Endothelial cell of umbilical vein (primary cell): Measurements from ENCODE around the gene DMAP1. TPM values are rescaled to one million over a fixed set of nuclear protein-coding genes. Genes with fewer than 3 reads are reported as not detected.

Source experiments
- BruUV-seq: library from RNA; stranded (reverse); fragments of 400-500 nt; replicated peaks from 2 replicates; lab custom pipeline; 2021; lab: Mats Ljungman, UMichigan
- CTCF ChIA-PET: fragments of 300-600, 350-600 bp; sonication (Branson Sonifier 250); formaldehyde crosslinking; loops from one replicate; lab custom pipeline; 2021; ENCODE audit warnings: antibody characterized with exemption, inconsistent platforms; lab: Charles Lee
- POLR2A ChIA-PET: fragments of 300-600, 350-600 bp; sonication (Branson Sonifier 250); formaldehyde crosslinking; loops from one replicate; lab custom pipeline; 2021; ENCODE audit warnings: antibody characterized with exemption, inconsistent platforms; lab: Charles Lee
- DNase-seq: peaks from one replicate; pipeline ENCODE4 v3.0.0-alpha.2; 2011; ENCODE audit warnings: low read depth, low spot score
- FAIRE-seq: peaks from 2 replicates; lab custom pipeline; 2011; peaks lifted over from hg19 to GRCh38; lab: Jason Lieb, UNC
- H2AFZ ChIP-seq: 2 replicates; pipeline ENCODE4 v1.6.0; 2012; ENCODE audit warnings: low read depth, low read length, control low read depth, inconsistent platforms
- H3K27ac ChIP-seq: 2 replicates; pipeline ENCODE4 v1.5.1; 2011; ENCODE audit warnings: low read depth, mild to moderate bottlenecking, control low read depth, low read length, moderate library complexity; ENCODE audit not compliant: insufficient read depth
- H3K27me3 ChIP-seq, 2 experiments: 2 replicates each; pipeline versions ENCODE4 v1.6.0 to v1.6.1; 2011; ENCODE audit warnings: low read length in 2 of 2, mixed read lengths in 1 of 2; ENCODE audit not compliant: control insufficient read depth in 2 of 2, insufficient read depth in 2 of 2
- H3K36me3 ChIP-seq, 2 experiments: 2 replicates in 1 of 2; 3 replicates in 1 of 2; pipeline ENCODE4 v1.5.1; 2011; ENCODE audit warnings: low read length in 2 of 2, mild to moderate bottlenecking in 1 of 2, moderate library complexity in 1 of 2; ENCODE audit not compliant: control insufficient read depth in 2 of 2, insufficient read depth in 2 of 2; ENCODE audit errors: extremely low read depth in 1 of 2
- H3K4me1 ChIP-seq: 3 replicates; pipeline ENCODE4 v1.5.1; 2011; ENCODE audit warnings: mild to moderate bottlenecking, low read length; ENCODE audit not compliant: control insufficient read depth, insufficient read depth; ENCODE audit errors: extremely low read depth
- H3K4me2 ChIP-seq: 2 replicates; pipeline ENCODE4 v1.6.1; 2011; ENCODE audit warnings: low read length, control low read depth, mixed read lengths; ENCODE audit not compliant: insufficient read depth
- H3K4me3 ChIP-seq, 3 experiments: fragments of 200-600 bp in 1 of 3; sonication (generic), shearing (Covaris generic) in 1 of 3; replicated peaks in 1 of 3; 2 replicates each; pipeline ENCODE4 v1.5.1; 2011 to 2016; ENCODE audit warnings: control low read depth in 3 of 3, low read length in 3 of 3, mild to moderate bottlenecking in 2 of 3, inconsistent platforms in 1 of 3, low read depth in 1 of 3, moderate library complexity in 1 of 3; ENCODE audit not compliant: insufficient read depth in 1 of 3
- H3K79me2 ChIP-seq: 2 replicates; pipeline ENCODE4 v1.6.0; 2012; ENCODE audit warnings: low read length, inconsistent platforms; ENCODE audit not compliant: control insufficient read depth, insufficient read depth
- H3K9ac ChIP-seq: replicated peaks from 2 replicates; pipeline ENCODE3; 2011; ENCODE audit warnings: low read length, control low read depth; ENCODE audit not compliant: insufficient read depth; ENCODE audit errors: extremely low read depth
- H3K9me1 ChIP-seq: replicated peaks from 3 replicates; pipeline ENCODE4 v1.6.0; 2011; ENCODE audit warnings: mild to moderate bottlenecking, low read length; ENCODE audit not compliant: control insufficient read depth, insufficient read depth; ENCODE audit errors: extremely low read depth
- H3K9me3 ChIP-seq: replicated peaks from 2 replicates; pipeline ENCODE4 v1.5.1; 2012; ENCODE audit warnings: low read length, inconsistent platforms; ENCODE audit not compliant: control insufficient read depth, insufficient read depth
- H4K20me1 ChIP-seq: replicated peaks from 2 replicates; pipeline ENCODE3; 2011; ENCODE audit warnings: mild to moderate bottlenecking, low read length; ENCODE audit not compliant: control insufficient read depth, insufficient read depth; ENCODE audit errors: extremely low read depth
- CTCF ChIP-seq, 2 donors: IDR thresholded peaks; 1 replicate in 1 of 2; 2 replicates in 1 of 2; pipeline ENCODE4 v1.5.1; 2011; ENCODE audit warnings: low read length in 2 of 2, mild to moderate bottlenecking in 2 of 2, moderate library complexity in 2 of 2, control low read depth in 1 of 2, inconsistent platforms in 1 of 2, low read depth in 1 of 2; ENCODE audit not compliant: insufficient read depth in 1 of 2; ENCODE audit errors: extremely low read depth in 1 of 2
- EZH2 ChIP-seq: IDR thresholded peaks from 2 replicates; pipeline ENCODE4 v1.6.1; 2012; ENCODE audit warnings: borderline replicate concordance, low read depth, mild to moderate bottlenecking, moderate library complexity, low read length, inconsistent platforms; ENCODE audit not compliant: severe bottlenecking
- FOS ChIP-seq: IDR thresholded peaks from 2 replicates; pipeline ENCODE4 v1.6.1; 2011; ENCODE audit warnings: mild to moderate bottlenecking, low read length, moderate library complexity, borderline replicate concordance; ENCODE audit not compliant: insufficient read depth
- GATA2 ChIP-seq: IDR thresholded peaks from 2 replicates; pipeline ENCODE4 v1.7.0; 2011; ENCODE audit warnings: low read depth, mild to moderate bottlenecking, moderate library complexity, mixed read lengths, low read length; ENCODE audit not compliant: insufficient read length, insufficient read depth
- JUN ChIP-seq: IDR thresholded peaks from 2 replicates; pipeline ENCODE4 v1.6.1; 2011; ENCODE audit warnings: borderline replicate concordance, low read depth; ENCODE audit not compliant: insufficient read length, insufficient read depth
- MAX ChIP-seq: IDR thresholded peaks from 2 replicates; pipeline ENCODE4 v1.6.1; 2011; ENCODE audit not compliant: insufficient read depth, insufficient read length
- MYC ChIP-seq: IDR thresholded peaks from one replicate; pipeline ENCODE4 v1.6.1; 2011; ENCODE audit warnings: mild to moderate bottlenecking, low read depth, low read length
- POLR2A ChIP-seq: IDR thresholded peaks from 2 replicates; pipeline ENCODE4 v1.6.1; 2012; ENCODE audit warnings: low read depth, mild to moderate bottlenecking, control low read depth, low read length
- POLR2AphosphoS5 ChIP-seq: IDR thresholded peaks from 2 replicates; pipeline ENCODE4 v1.6.1; 2012; ENCODE audit warnings: low read depth, mild to moderate bottlenecking, control low read depth, low read length, moderate library complexity; ENCODE audit not compliant: insufficient read depth
- dilution Hi-C: fragments of 300-500 bp; cut with MboI; formaldehyde crosslinking; loops from one replicate; pipeline ENCODE4 v1.15.0; 2019; ENCODE audit warnings: low sequenced_read_pairs; ENCODE audit not compliant: extremely low pct_ligation_motif_present
- intact Hi-C: fragments of 100-400 bp; cut with micrococcal nuclease; formaldehyde crosslinking; loops from one replicate; pipeline ENCODE4 v1.10.0; 2022
- polyA plus RNA-seq, 4 experiments: library from polyadenylated mRNA; depleted of rRNA in 3 of 4; stranded (reverse) in 3 of 4; unstranded in 1 of 4; fragments of >200 nt; gene quantifications; 2 replicates each; pipeline versions ENCODE4 v1.2.1 to v1.2.3, GENCODE V29; 2011 to 2012; ENCODE audit warnings: missing spikeins in 1 of 4
- total RNA-seq: library from RNA; stranded (reverse); gene quantifications from 2 replicates; pipeline ENCODE4 v1.2.3, GENCODE V29; 2021

The DMAP1 gene
- total and polyA plus RNA-seq, 2 donors (not counting 3 experiments of a cell fraction or from before 2014, with no cell fraction given) = 42.9 to 63.2 TPM

GRCh38 chr1:44168520-44169098 lies 44.7 kb upstream of the DMAP1 start:
- ChIA-PET CTCF (interaction anchor here (1.4 kb wide), 1 partner anchor 12 kb away, joined by 4 read pairs; no protein-coding TSS in a partner anchor), POLR2A (no interaction called here)
- FAIRE-seq = no peak
- no TSS peak for BruUV-seq
- Histone ChIP-seq H3K4me2 (no peak overlapping the region), H3K9ac (no peak overlapping the region), H2AFZ (no peak overlapping the region), H3K9me3 (no peaks in the 10 kb centered on the region), H3K27ac (no peak overlapping the region), H4K20me1 (no peaks in the 10 kb centered on the region), H3K9me1 (no peaks in the 10 kb centered on the region), H3K79me2 (no peaks in the 10 kb centered on the region), H3K27me3 (peaks cover 0 to 8% of the 10 kb centered on the region in 2 experiments), H3K4me1 (no peaks in the 10 kb centered on the region), H3K36me3 (no peaks in the 10 kb centered on the region), H3K4me3 (no peak overlapping the region)
- no peak for TF ChIP-seq MYC
- no peak for TF ChIP-seq GATA2
- no peak for TF ChIP-seq CTCF (IDR thresholded peaks at IDR 0.05; ENCODE audit: extremely low read depth in 1 of 2, insufficient read depth in 1 of 2, low read depth in 1 of 2, low read length in 2 of 2)
- intact Hi-C loops (no loop called here), dilution Hi-C loops (no loop called here)
- no peak for DNase-seq

DNA sequence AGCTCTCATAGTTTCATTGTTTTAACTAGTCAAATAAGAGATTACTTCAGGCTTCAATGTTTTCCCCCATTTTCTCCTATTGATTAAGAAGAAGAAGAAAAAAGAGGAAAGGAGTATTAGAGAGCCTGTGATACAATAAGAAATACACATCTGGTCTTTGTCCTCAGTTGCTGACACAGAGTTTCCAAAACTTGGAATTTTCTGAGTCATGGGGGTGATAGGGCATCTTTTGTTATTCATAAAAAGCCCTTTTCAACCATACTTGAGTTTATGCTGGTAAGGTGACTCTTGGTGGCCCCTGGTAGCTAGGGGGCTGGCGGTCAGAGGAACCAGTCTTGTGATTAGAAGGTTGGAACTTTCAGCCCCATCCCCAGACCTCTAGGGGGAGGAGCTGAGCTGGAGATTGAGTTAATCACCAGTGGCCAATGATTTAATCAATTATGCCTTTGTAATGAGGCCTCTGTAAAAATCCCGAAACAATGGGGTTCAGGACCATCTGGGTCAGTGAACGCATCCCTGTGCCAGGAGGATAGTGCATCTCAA lies 42.9 kb upstream of the DMAP1 start:
- intact Hi-C loops (no loop called here), dilution Hi-C loops (no loop called here)
- no peaks in the 10 kb centered on the region for H3K9me3 ChIP-seq
- H3K9me1 ChIP-seq = no peaks in the 10 kb centered on the region
- CTCF ChIA-PET = interaction anchor here (1.0 kb wide), 1 partner anchor 27 kb away, joined by 3 read pairs; no protein-coding TSS in a partner anchor
- BruUV-seq = no TSS peak
- DNase-seq (no peak), FAIRE-seq (no peak)
- no peaks in the 10 kb centered on the region for H4K20me1 ChIP-seq
- no peak overlapping the region for H3K4me2 ChIP-seq
- no peak overlapping the region for H3K4me3 ChIP-seq
- no peak overlapping the region for H3K27ac ChIP-seq
- H3K79me2 ChIP-seq = no peaks in the 10 kb centered on the region
- no peak for TF ChIP-seq GATA2
- no peak for TF ChIP-seq EZH2
- TF ChIP-seq CTCF (IDR thresholded peaks at IDR 0.05; ENCODE audit: extremely low read depth in 1 of 2, insufficient read depth in 1 of 2, low read depth in 1 of 2, low read length in 2 of 2) = no peak
- TF ChIP-seq POLR2AphosphoS5 = no peak
- no peak for TF ChIP-seq MAX
- TF ChIP-seq POLR2A = no peak
- TF ChIP-seq FOS = no peak
- TF ChIP-seq MYC = no peak
- TF ChIP-seq JUN = no peak
- H3K4me1 ChIP-seq = no peaks in the 10 kb centered on the region
- H3K27me3 ChIP-seq = peaks cover 0 to 8% of the 10 kb centered on the region in 2 experiments
- H3K9ac ChIP-seq = no peak overlapping the region
- no peak overlapping the region for H2AFZ ChIP-seq
- POLR2A ChIA-PET = no interaction called here
- H3K36me3 ChIP-seq = no peaks in the 10 kb centered on the region
